Activated naive CD8-positive, alpha-beta T cell treated with anti-CD3 and anti-CD28 coated beads, Interleukin-2, amount 10 ng/mL, durations not matched to agents 7 days and 5 days (primary cell): Measurements from ENCODE around the gene GUCA1A. TPM values are rescaled to one million over a fixed set of nuclear protein-coding genes. Genes with fewer than 3 reads are reported as not detected.
"Not testable (repeated sequence)": the region's sequence is repeated elsewhere in the genome, so short reads cannot be mapped to it uniquely, and the experiment has no call there.

ENCODE experiments used
- ATAC-seq: fragments of 150-1000 bp; cut with Tn5 transposase; one replicate; pipeline ENCODE4 v1.10.0; 2021; ENCODE audit warnings: low read depth, moderate library complexity
- POLR2A ChIA-PET: fragments of 350-600 bp; sonication (Branson Sonifier 250); formaldehyde crosslinking; loops from one replicate; lab custom pipeline; 2021; ENCODE audit warnings: antibody characterized with exemption; lab: Charles Lee
- DNase-seq: peaks from one replicate; pipeline ENCODE4 v3.0.0; 2021
- H3K27ac Mint-ChIP-seq: one replicate; pipeline ENCODE4 v1.8.0; 2022; ENCODE audit warnings: mild to moderate bottlenecking, mixed read lengths
- H3K27me3 Mint-ChIP-seq: one replicate; pipeline ENCODE4 v1.8.0; 2022; ENCODE audit warnings: mild to moderate bottlenecking, moderate library complexity, mixed read lengths
- H3K36me3 Mint-ChIP-seq: one replicate; pipeline ENCODE4 v1.8.0; 2021; ENCODE audit warnings: mild to moderate bottlenecking, mixed read lengths
- H3K4me1 Mint-ChIP-seq: one replicate; pipeline ENCODE4 v1.8.0; 2021; ENCODE audit warnings: mixed read lengths
- H3K4me3 Mint-ChIP-seq: one replicate; pipeline ENCODE4 v1.8.0; 2022; ENCODE audit warnings: mild to moderate bottlenecking, moderate library complexity, mixed read lengths
- H3K9me3 Mint-ChIP-seq: one replicate; pipeline ENCODE4 v1.8.0; 2021; ENCODE audit warnings: mixed read lengths
- total RNA-seq, 2 experiments: library from RNA; stranded (reverse); gene quantifications; one replicate each; pipeline ENCODE4 v1.2.3, GENCODE V29; 2021

The GUCA1A gene
- total RNA-seq, 2 experiments from 2014 or later, result not detected

- Mint-ChIP-seq H3K4me3 (no peak overlapping the region), H3K36me3 (no peaks in the 10 kb centered on the region)
- POLR2A ChIA-PET, result no interaction called here
These were observed 1.2 kb upstream of the GUCA1A start for GRCh38 chr6:42171813-42172581.

DNA sequence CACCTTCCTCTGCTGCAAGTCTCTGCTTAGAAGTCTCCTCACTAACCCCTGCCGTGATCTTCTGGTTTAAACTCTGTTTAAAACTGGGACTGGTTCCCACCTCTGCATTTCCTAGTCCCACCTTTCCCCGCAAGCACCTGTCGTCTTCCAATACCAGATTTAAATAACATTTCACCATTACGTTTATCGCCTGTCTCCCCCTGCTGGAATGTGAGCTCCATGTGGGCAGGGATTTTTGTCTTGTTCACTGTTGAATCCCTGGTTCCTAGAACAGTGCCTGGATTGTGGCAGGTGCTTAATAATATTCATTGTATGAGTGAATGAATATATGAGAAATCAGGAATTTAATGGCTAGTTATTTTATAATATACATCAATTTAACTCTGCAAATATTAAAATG lies 2.7 kb downstream of the GUCA1A start:
- Mint-ChIP-seq H3K27me3 (peaks cover 4% of the 10 kb centered on the region), H3K36me3 (no peaks in the 10 kb centered on the region), H3K27ac (no peak overlapping the region), H3K4me3 (no peak overlapping the region), H3K4me1 (peaks cover 2% of the 10 kb centered on the region), H3K9me3 (no peaks in the 10 kb centered on the region)
- POLR2A ChIA-PET, result no interaction called here
- ATAC-seq (no peak), DNase-seq (no peak)

More at GRCh38 chr6:42171813-42172581, 1.2 kb upstream of the GUCA1A start:
- ATAC-seq, result no peak
- H3K27me3 Mint-ChIP-seq, result peaks cover 7% of the 10 kb centered on the region
- no peak overlapping the region for H3K27ac Mint-ChIP-seq
- no peaks in the 10 kb centered on the region for H3K9me3 Mint-ChIP-seq
- no peak for DNase-seq
- no peaks in the 10 kb centered on the region for H3K4me1 Mint-ChIP-seq

- H3K4me3 Mint-ChIP-seq, result no peak overlapping the region
These were observed 3.8 kb downstream of the GUCA1A start for GRCh38 chr6:42176981-42177380.

DNA sequence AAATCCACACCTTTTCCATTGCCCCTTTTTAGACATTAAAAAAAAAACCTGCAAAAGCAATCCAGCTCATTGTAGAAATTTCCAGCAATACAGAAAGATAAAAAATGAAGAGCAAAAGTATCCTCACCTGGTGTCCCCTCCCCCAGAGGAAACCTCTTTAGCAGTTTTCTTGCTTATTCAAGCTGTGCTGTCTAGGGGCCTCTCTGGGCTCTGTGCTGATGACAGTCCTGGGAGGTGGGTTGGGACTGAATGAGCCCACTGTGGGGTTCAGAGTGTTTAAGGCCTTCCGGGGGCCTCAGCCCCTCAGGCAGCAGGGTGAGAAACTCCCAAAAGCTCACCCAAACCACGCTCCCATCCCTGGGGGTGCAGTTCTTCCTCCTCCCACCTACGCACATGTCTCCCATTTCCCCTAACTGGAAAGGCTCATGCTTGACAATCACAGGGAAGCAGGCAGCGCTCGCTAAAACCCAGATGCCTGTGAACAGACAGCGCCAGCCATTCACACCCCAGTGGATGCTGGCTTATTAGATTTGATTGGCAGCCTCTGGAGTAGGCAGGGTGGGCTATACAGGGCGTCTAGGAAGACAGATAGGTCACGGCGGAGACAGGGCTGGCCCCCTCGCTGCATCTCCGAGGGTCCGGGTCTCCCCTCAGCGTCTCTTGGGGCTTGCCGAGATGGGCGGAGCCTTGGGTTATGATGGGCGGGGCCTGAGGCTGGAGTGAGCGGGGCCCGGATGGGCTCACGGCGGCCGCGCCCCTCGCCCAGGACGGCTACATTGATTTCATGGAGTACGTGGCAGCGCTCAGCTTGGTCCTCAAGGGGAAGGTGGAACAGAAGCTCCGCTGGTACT lies 4.6 kb downstream of the GUCA1A start:
- H3K27ac Mint-ChIP-seq, result no peak overlapping the region
- H3K36me3 Mint-ChIP-seq, result no peaks in the 10 kb centered on the region
- DNase-seq (peak; percentile 44), ATAC-seq (peak; percentile 53)
- no peaks in the 10 kb centered on the region for H3K9me3 Mint-ChIP-seq
- POLR2A ChIA-PET, result no interaction called here
- peaks cover 4% of the 10 kb centered on the region for H3K27me3 Mint-ChIP-seq
- no peak overlapping the region for H3K4me3 Mint-ChIP-seq
- peaks cover 2% of the 10 kb centered on the region for H3K4me1 Mint-ChIP-seq

More at GRCh38 chr6:42176981-42177380, 3.8 kb downstream of the GUCA1A start:
- Mint-ChIP-seq H3K4me1 (peaks cover 2% of the 10 kb centered on the region), H3K27ac (no peak overlapping the region), H3K36me3 (no peaks in the 10 kb centered on the region), H3K9me3 (no peaks in the 10 kb centered on the region), H3K27me3 (peaks cover 4% of the 10 kb centered on the region)
- POLR2A ChIA-PET, result no interaction called here
- DNase-seq (no peak), ATAC-seq (no peak)

DNA sequence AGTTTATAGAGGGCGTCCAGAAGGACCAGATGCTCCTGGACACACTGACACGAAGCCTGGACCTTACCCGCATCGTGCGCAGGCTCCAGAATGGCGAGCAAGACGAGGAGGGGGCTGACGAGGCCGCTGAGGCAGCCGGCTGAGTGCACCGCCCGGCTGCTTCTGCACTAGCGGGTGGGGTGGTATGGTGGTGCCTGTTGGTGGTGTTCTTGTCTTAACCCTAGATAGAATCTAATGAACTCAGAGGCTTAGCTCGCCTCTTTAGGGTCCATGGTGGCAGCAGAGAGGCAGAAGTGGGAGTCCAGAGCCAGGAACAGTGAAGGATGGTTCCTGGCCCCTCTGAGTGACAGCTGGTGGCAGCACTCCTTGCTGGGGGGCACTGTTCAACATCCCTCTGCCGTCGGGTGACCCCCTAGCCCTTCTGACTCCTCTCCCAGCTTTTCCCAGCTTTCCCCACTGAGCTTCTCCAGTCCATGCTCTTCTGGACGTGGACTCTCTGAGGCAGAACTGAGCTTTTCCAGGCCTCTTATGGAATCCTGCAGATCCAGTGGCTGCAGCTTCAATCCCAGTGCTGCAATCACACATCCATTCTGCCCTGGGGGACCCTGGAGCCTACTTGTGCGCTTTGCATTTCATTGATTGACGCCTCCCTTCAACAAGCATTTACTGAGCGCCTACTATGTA lies 6.2 kb downstream of the GUCA1A start:
- ATAC-seq, result no peak
- no peak for DNase-seq
- H3K4me1 Mint-ChIP-seq, result peaks cover 2% of the 10 kb centered on the region
- H3K27ac Mint-ChIP-seq, result no peak overlapping the region
- H3K27me3 Mint-ChIP-seq, result peaks cover 2% of the 10 kb centered on the region
- no peaks in the 10 kb centered on the region for H3K36me3 Mint-ChIP-seq
- POLR2A ChIA-PET, result interaction anchor here (0.5 kb wide), 1 partner anchor 38 kb away, joined by 3 read pairs; the partner anchor contains the start of gene MRPS10
- H3K4me3 Mint-ChIP-seq, result no peak overlapping the region
- no peaks in the 10 kb centered on the region for H3K9me3 Mint-ChIP-seq

DNA sequence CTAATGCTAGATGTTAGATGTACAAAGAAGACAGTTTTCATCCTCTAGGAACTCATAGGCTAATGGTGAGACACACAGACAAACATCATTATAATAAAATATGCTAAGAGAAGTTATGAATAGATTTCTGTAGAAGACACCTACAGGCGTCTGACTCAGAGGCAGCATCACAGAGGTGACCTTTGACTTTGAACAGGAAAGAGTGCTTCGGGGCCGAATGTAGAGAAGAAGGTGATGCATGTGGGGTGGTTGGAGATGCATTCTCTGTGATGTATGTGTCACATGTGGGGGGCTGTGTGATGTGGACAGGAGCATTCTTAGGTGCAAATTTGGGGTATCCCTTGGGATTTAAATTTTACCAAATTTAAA lies 6.8 kb downstream of the GUCA1A start:
- H3K27ac Mint-ChIP-seq, result no peak overlapping the region
- POLR2A ChIA-PET, result interaction anchor here (0.5 kb wide), 1 partner anchor 38 kb away, joined by 3 read pairs; the partner anchor contains the start of gene MRPS10
- no peak overlapping the region for H3K4me3 Mint-ChIP-seq
- no peaks in the 10 kb centered on the region for H3K9me3 Mint-ChIP-seq
- DNase-seq (no peak), ATAC-seq (no peak)
- H3K27me3 Mint-ChIP-seq, result peaks cover 2% of the 10 kb centered on the region
- no peaks in the 10 kb centered on the region for H3K36me3 Mint-ChIP-seq
- H3K4me1 Mint-ChIP-seq, result peaks cover 2% of the 10 kb centered on the region

GRCh38 chr6:42182101-42182500 lies 8.9 kb downstream of the GUCA1A start:
- Mint-ChIP-seq H3K9me3 (no peaks in the 10 kb centered on the region), H3K4me1 (peaks cover 2% of the 10 kb centered on the region), H3K4me3 (no peak overlapping the region), H3K27ac (no peak overlapping the region), H3K27me3 (peaks cover 2% of the 10 kb centered on the region), H3K36me3 (no peaks in the 10 kb centered on the region)
- ATAC-seq, result no peak
- DNase-seq, result no peak
- POLR2A ChIA-PET, result interaction anchor here (0.7 kb wide), 1 partner anchor 8 kb away, joined by 4 read pairs; no protein-coding TSS in a partner anchor

- Mint-ChIP-seq H3K4me3 (no peak overlapping the region), H3K9me3 (no peaks in the 10 kb centered on the region), H3K27ac (no peak overlapping the region), H3K27me3 (no peaks in the 10 kb centered on the region), H3K4me1 (no peaks in the 10 kb centered on the region), H3K36me3 (no peaks in the 10 kb centered on the region)
- ATAC-seq (no peak), DNase-seq (no peak)
- POLR2A ChIA-PET, result no interaction called here
These were observed 11.3 kb downstream of the GUCA1A start for GRCh38 chr6:42184475-42184874.

DNA sequence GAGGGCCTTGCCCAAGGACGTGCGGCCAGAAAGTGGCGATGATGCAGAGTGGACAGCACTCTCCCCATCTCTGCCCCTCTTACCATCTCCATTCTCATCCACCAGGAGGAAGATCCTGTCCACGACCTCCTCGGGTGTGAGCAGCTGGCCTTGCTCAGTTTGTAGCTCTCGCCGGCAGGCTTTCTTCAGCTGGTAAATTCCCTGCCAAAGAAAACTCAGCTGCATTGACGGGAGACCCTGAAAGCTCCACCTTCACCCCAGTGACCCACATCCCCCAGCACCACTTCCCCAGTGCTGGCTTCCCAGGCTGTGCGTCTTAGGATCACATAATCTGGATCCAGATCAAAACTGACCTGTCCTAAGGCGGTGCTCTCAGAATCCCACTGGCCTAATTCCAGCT lies 12.4 kb downstream of the GUCA1A start:
- DNase-seq, result no peak
- H3K27me3 Mint-ChIP-seq, result no peaks in the 10 kb centered on the region
- H3K4me3 Mint-ChIP-seq, result no peak overlapping the region
- H3K36me3 Mint-ChIP-seq, result no peaks in the 10 kb centered on the region
- no peak for ATAC-seq
- POLR2A ChIA-PET, result no interaction called here
- H3K4me1 Mint-ChIP-seq, result no peaks in the 10 kb centered on the region
- no peaks in the 10 kb centered on the region for H3K9me3 Mint-ChIP-seq
- H3K27ac Mint-ChIP-seq, result no peak overlapping the region

GRCh38 chr6:42188406-42188805 lies 15.2 kb downstream of the GUCA1A start:
- Mint-ChIP-seq H3K36me3 (no peaks in the 10 kb centered on the region), H3K4me1 (no peaks in the 10 kb centered on the region), H3K27ac (no peak overlapping the region), H3K4me3 (no peak overlapping the region), H3K9me3 (no peaks in the 10 kb centered on the region), H3K27me3 (no peaks in the 10 kb centered on the region)
- POLR2A ChIA-PET, result no interaction called here
- ATAC-seq (no peak), DNase-seq (no peak)

DNA sequence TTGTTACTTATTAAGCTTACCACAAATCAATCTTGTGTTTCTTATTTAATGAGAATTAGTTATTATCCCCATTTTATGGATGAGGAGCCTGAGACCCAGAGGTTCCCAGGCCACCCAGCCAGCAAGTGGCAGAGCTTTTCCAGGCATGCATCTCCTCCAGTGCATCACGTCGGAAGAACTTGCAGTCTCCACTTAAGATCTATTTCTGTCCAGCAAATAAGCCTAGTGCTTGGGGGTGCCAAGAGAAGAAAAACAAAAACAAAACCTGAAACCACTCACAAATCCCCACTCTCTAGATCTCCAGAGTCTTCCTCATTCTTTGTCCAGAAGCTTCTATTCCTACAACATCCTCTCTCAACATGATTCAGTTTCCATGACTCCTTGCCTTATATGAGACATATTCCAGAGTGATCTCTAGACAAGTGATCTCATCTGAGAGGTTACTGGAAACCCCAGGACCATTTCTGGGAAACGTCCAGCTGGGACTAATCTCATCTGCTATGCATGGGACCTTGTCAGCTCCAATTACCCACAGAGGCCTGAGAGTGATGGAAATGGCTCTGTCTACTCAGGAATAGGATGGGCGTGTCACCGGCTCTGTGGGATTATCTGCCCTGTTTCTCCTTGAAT lies 17.5 kb downstream of the GUCA1A start:
- Mint-ChIP-seq H3K4me1 (no peaks in the 10 kb centered on the region), H3K27me3 (no peaks in the 10 kb centered on the region), H3K27ac (no peak overlapping the region), H3K4me3 (no peak overlapping the region), H3K36me3 (no peaks in the 10 kb centered on the region), H3K9me3 (no peaks in the 10 kb centered on the region)
- DNase-seq, result no peak
- ATAC-seq, result no peak
- POLR2A ChIA-PET, result interaction anchor here (0.6 to 0.7 kb wide), 2 partner anchors 9 to 96 kb away, joined by 4 to 5 read pairs; no protein-coding TSS in a partner anchor

- H3K4me3 Mint-ChIP-seq, H3K27me3 Mint-ChIP-seq, H3K4me1 Mint-ChIP-seq, DNase-seq, H3K36me3 Mint-ChIP-seq, H3K9me3 Mint-ChIP-seq, H3K27ac Mint-ChIP-seq, ATAC-seq: not testable (repeated sequence)
- POLR2A ChIA-PET, result interaction anchor here (0.7 kb wide), 1 partner anchor 882 kb away, joined by 4 read pairs; no protein-coding TSS in a partner anchor
These were observed 19.2 kb downstream of the GUCA1A start for GRCh38 chr6:42192385-42192784.

- DNase-seq (no peak), ATAC-seq (no peak)
- no peaks in the 10 kb centered on the region for H3K9me3 Mint-ChIP-seq
- H3K36me3 Mint-ChIP-seq, result no peaks in the 10 kb centered on the region
- H3K27ac Mint-ChIP-seq, result no peak overlapping the region
- POLR2A ChIA-PET, result no interaction called here
- H3K27me3 Mint-ChIP-seq, result no peaks in the 10 kb centered on the region
- H3K4me3 Mint-ChIP-seq, result no peak overlapping the region
- H3K4me1 Mint-ChIP-seq, result no peaks in the 10 kb centered on the region
These were observed 20.3 kb downstream of the GUCA1A start for GRCh38 chr6:42193491-42193894.
